Activated T-helper 1 cell treated with anti-CD3 and anti-CD28 coated beads, Interleukin-12 subunit alpha, Interleukin-12 subunit beta, Interleukin-2, Interleukin-4 antibody, amounts not matched to agents 30 ng/mL and 10 ng/mL and 1 ng/mL, durations not matched to agents 14 hours and 24 hours and 36 hours (primary cell): Measurements from ENCODE around the gene BORCS5. TPM values are rescaled to one million over a fixed set of nuclear protein-coding genes. Genes with fewer than 3 reads are reported as not detected.
"Not testable (repeated sequence)": the region's sequence is repeated elsewhere in the genome, so short reads cannot be mapped to it uniquely, and the experiment has no call there.

Experiments used
- DNase-seq: peaks from one replicate; pipeline ENCODE4 v3.0.0; 2021; ENCODE audit warnings: low spot score
- H3K27ac Mint-ChIP-seq: one replicate; pipeline ENCODE4 v1.8.0; 2021; ENCODE audit warnings: mild to moderate bottlenecking, mixed read lengths
- H3K27me3 Mint-ChIP-seq: one replicate; pipeline ENCODE4 v1.8.0; 2022; ENCODE audit warnings: mild to moderate bottlenecking, moderate library complexity, mixed read lengths; ENCODE audit not compliant: insufficient read depth
- H3K36me3 Mint-ChIP-seq: one replicate; pipeline ENCODE4 v1.8.0; 2021; ENCODE audit warnings: low read depth, mixed read lengths
- H3K4me1 Mint-ChIP-seq: one replicate; pipeline ENCODE4 v1.8.0; 2021; ENCODE audit warnings: low read depth, mixed read lengths
- H3K4me3 Mint-ChIP-seq: one replicate; pipeline ENCODE4 v1.8.0; 2021; ENCODE audit warnings: mild to moderate bottlenecking, moderate library complexity, mixed read lengths
- H3K9me3 Mint-ChIP-seq: one replicate; pipeline ENCODE4 v1.8.0; 2021; ENCODE audit warnings: mixed read lengths
- intact Hi-C: fragments of 100-400 bp; cut with micrococcal nuclease; formaldehyde crosslinking; loops from one replicate; pipeline ENCODE4 v1.15.1; 2024
- total RNA-seq: library from RNA; stranded (reverse); gene quantifications from 2 replicates; pipeline ENCODE4 v1.2.3, GENCODE V29; 2022

Gene BORCS5
- total RNA-seq, 1 donor from 2014 or later = 39.6 TPM

GRCh38 chr12:12404297-12404696, 47.4 kb downstream of the BORCS5 start:
- Mint-ChIP-seq H3K27me3 (no peaks in the 10 kb centered on the region), H3K27ac (no peak overlapping the region), H3K4me1 (peaks cover 52% of the 10 kb centered on the region), H3K4me3 (no peak overlapping the region), H3K9me3 (peaks cover 8% of the 10 kb centered on the region), H3K36me3 (peaks cover 36% of the 10 kb centered on the region)
- intact Hi-C loops = no loop called here
- DNase-seq = no peak

- H3K9me3 Mint-ChIP-seq = peaks cover 4% of the 10 kb centered on the region
- intact Hi-C loops = no loop called here
- H3K27me3 Mint-ChIP-seq = no peaks in the 10 kb centered on the region
- H3K36me3 Mint-ChIP-seq = peaks cover 36% of the 10 kb centered on the region
- no peak overlapping the region for H3K4me3 Mint-ChIP-seq
- H3K27ac Mint-ChIP-seq = no peak overlapping the region
- DNase-seq = no peak
- H3K4me1 Mint-ChIP-seq = peaks cover 39% of the 10 kb centered on the region
These were observed 49.0 kb downstream of the BORCS5 start for GRCh38 chr12:12405882-12406281.

GRCh38 chr12:12406762-12407161, 49.9 kb downstream of the BORCS5 start:
- intact Hi-C loops = no loop called here
- H3K27me3 Mint-ChIP-seq = no peaks in the 10 kb centered on the region
- H3K9me3 Mint-ChIP-seq = peaks cover 6% of the 10 kb centered on the region
- H3K27ac Mint-ChIP-seq = no peak overlapping the region
- H3K4me3 Mint-ChIP-seq = no peak overlapping the region
- H3K36me3 Mint-ChIP-seq = peaks cover 37% of the 10 kb centered on the region
- DNase-seq = no peak
- peaks cover 39% of the 10 kb centered on the region for H3K4me1 Mint-ChIP-seq

DNA sequence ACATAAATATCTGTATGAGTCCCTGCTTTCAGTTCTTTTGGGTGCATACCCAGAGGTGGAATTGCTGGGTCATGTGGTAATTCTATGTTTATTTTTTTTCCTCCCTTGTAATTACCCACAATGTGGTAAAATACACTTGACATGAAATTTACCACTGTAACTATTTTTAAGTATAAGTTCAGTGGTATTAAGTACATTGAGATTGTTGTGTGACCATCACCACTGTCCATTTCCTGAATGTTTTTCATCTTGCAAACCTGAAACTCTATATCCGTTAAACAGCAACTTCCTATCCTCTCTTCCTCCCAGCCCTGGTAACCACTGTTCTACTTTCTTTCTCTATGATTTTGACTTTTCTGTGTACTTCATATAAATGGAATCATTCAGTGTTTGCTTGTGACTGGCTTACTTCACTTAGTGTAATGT, 51.4 kb downstream of the BORCS5 start:
- intact Hi-C loops = loop anchor here (1.0 kb wide), 1 partner anchor 23 kb away; no protein-coding TSS in a partner anchor
- H3K27me3 Mint-ChIP-seq = no peaks in the 10 kb centered on the region
- peaks cover 6% of the 10 kb centered on the region for H3K9me3 Mint-ChIP-seq
- H3K36me3 Mint-ChIP-seq = peaks cover 33% of the 10 kb centered on the region
- peaks cover 26% of the 10 kb centered on the region for H3K4me1 Mint-ChIP-seq
- no peak for DNase-seq
- H3K4me3 Mint-ChIP-seq = no peak overlapping the region
- peak overlapping the region; percentile 77 for H3K27ac Mint-ChIP-seq

GRCh38 chr12:12409337-12409736, 52.5 kb downstream of the BORCS5 start:
- Mint-ChIP-seq H3K36me3 (peaks cover 26% of the 10 kb centered on the region), H3K27ac (peak overlapping the region; percentile 23), H3K4me1 (peaks cover 15% of the 10 kb centered on the region)
- intact Hi-C loops, H3K4me3 Mint-ChIP-seq, H3K9me3 Mint-ChIP-seq, DNase-seq, H3K27me3 Mint-ChIP-seq: not testable (repeated sequence)

GRCh38 chr12:12415886-12416285, 59.0 kb downstream of the BORCS5 start:
- H3K4me3 Mint-ChIP-seq = no peak overlapping the region
- H3K9me3 Mint-ChIP-seq = peaks cover 25% of the 10 kb centered on the region
- peak overlapping the region; percentile 26 for H3K27ac Mint-ChIP-seq
- H3K36me3 Mint-ChIP-seq = peaks cover 24% of the 10 kb centered on the region
- no peaks in the 10 kb centered on the region for H3K27me3 Mint-ChIP-seq
- intact Hi-C loops = no loop called here
- no peak for DNase-seq
- peaks cover 12% of the 10 kb centered on the region for H3K4me1 Mint-ChIP-seq

- H3K27ac Mint-ChIP-seq, H3K27me3 Mint-ChIP-seq, intact Hi-C loops, DNase-seq, H3K4me3 Mint-ChIP-seq: not testable (repeated sequence)
- Mint-ChIP-seq H3K36me3 (peaks cover 31% of the 10 kb centered on the region), H3K4me1 (peaks cover 15% of the 10 kb centered on the region), H3K9me3 (peaks cover 38% of the 10 kb centered on the region)
These were observed 62.3 kb downstream of the BORCS5 start for GRCh38 chr12:12419165-12419564.

DNA sequence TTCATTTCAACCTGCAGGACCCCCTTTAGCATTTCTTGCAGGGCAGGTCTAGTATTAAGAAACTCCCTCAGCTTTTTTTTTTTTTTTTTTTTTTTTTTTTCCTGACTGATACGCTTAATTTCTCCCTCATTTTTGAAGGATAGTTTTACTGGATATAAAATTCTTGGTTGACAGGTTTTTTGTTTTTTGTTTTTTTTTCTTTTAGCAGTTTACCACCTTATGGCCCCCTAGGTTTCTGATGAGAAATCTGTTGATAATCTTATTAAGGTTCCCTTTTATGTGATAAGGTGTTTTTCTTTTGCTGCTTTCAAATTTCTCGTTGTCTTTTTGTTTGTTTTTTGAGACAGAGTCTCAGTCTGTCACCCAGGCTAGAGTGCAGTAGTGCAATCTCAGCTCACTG, 66.5 kb downstream of the BORCS5 start:
- Mint-ChIP-seq H3K4me3 (no peak overlapping the region), H3K36me3 (peaks cover 39% of the 10 kb centered on the region), H3K27me3 (no peaks in the 10 kb centered on the region), H3K4me1 (peaks cover 30% of the 10 kb centered on the region), H3K9me3 (peaks cover 41% of the 10 kb centered on the region), H3K27ac (no peak overlapping the region)
- intact Hi-C loops = no loop called here
- DNase-seq = no peak

DNA sequence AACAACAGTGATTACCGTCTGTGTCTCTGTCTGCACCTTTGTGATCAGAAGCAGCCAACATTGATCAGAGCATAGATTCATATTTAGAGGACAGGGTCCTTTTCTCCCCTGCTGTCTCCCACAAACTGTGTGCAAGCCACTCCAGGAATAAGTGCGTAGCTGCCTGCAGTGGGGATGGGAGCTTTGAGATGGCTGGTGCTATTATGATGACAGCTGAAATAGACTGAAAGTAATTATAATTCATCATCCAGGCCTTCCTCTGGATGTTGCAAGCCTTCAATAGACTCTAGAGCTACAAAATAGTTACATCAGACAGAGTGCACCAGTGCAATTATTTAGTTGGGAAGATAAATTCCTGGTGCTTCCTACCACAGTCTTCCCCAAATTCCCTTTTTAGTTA, 68.1 kb downstream of the BORCS5 start:
- no peaks in the 10 kb centered on the region for H3K27me3 Mint-ChIP-seq
- no peak overlapping the region for H3K27ac Mint-ChIP-seq
- H3K36me3 Mint-ChIP-seq = peaks cover 32% of the 10 kb centered on the region
- no peak overlapping the region for H3K4me3 Mint-ChIP-seq
- peaks cover 44% of the 10 kb centered on the region for H3K4me1 Mint-ChIP-seq
- H3K9me3 Mint-ChIP-seq = peaks cover 33% of the 10 kb centered on the region
- no peak for DNase-seq
- intact Hi-C loops = loop anchor here (5.0 kb wide), 1 partner anchor 37 kb away; no protein-coding TSS in a partner anchor

- Mint-ChIP-seq H3K4me3 (no peak overlapping the region), H3K9me3 (peaks cover 30% of the 10 kb centered on the region), H3K4me1 (peaks cover 46% of the 10 kb centered on the region), H3K27me3 (no peaks in the 10 kb centered on the region), H3K36me3 (peaks cover 31% of the 10 kb centered on the region), H3K27ac (no peak overlapping the region)
- no peak for DNase-seq
- intact Hi-C loops = loop anchor here (5.0 kb wide), 1 partner anchor 37 kb away; no protein-coding TSS in a partner anchor
These were observed 68.7 kb downstream of the BORCS5 start for GRCh38 chr12:12425616-12426015.

DNA sequence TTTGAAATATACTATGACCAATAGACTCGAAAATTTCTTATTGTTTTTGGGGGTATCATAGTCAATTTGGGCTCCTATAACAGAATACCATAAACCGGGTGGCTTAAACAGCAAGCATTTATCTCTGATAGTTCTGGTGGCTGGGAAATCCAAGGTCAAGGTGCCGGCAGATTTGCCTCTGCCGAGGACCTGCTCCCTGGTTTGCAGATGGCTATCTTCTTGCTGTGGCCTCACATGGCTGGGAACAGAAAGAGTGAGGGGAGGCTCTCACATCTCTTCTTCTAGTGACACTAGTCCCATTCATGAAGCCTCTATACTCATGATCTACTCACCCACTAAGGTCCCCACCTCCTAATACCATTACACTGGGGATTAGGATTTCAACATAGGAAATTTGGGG, 70.7 kb downstream of the BORCS5 start:
- H3K36me3 Mint-ChIP-seq = peaks cover 19% of the 10 kb centered on the region
- intact Hi-C loops = loop anchor here (5.0 kb wide), 1 partner anchor 35 kb away; no protein-coding TSS in a partner anchor
- no peak overlapping the region for H3K4me3 Mint-ChIP-seq
- H3K4me1 Mint-ChIP-seq = peaks cover 52% of the 10 kb centered on the region
- no peak for DNase-seq
- H3K27me3 Mint-ChIP-seq = no peaks in the 10 kb centered on the region
- peaks cover 17% of the 10 kb centered on the region for H3K9me3 Mint-ChIP-seq
- H3K27ac Mint-ChIP-seq = peak overlapping the region; percentile 59

GRCh38 chr12:12428047-12428446, 71.2 kb downstream of the BORCS5 start:
- H3K4me1 Mint-ChIP-seq = peaks cover 52% of the 10 kb centered on the region
- H3K27ac Mint-ChIP-seq = no peak overlapping the region

DNA sequence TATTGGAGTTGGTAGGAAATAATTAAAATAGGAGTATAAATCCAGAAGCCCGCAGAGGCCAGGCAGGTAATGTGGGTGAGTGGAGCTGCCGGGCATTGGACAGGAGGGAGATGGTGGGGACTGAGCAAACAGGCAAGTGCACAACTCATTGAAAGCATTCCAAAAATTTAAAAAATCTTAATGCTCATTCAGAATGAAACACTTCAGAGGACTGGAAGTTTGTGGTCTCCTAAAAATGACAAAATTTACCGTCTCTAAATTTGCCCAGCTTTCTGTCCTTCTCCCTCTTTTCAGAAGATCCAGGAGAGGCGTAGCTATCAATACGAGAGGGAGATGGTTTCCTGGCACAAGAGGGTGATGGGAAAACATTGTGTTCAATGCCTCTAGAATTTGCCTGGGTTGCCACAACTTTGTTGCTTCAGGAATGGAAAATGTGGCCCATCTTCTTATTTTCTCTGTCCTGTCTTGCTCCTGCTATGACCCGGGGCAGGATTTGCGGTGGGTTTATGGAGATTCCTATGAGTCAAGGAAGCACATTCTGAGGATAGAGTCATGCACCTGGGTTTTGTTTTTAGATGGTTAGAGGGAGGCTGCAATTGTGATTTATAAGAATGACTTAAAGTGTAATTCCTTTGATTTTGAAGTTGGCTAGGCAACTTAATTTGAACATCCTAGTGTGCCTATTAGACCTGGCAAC, 72.2 kb downstream of the BORCS5 start:
- H3K9me3 Mint-ChIP-seq = peaks cover 8% of the 10 kb centered on the region
- peaks cover 58% of the 10 kb centered on the region for H3K4me1 Mint-ChIP-seq
- peak overlapping the region; percentile 79 for H3K27ac Mint-ChIP-seq
- H3K36me3 Mint-ChIP-seq = peaks cover 16% of the 10 kb centered on the region
- DNase-seq = no peak
- intact Hi-C loops = loop anchor here (1.0 to 5.0 kb wide), 2 partner anchors 33 to 45 kb away; no protein-coding TSS in a partner anchor
- H3K4me3 Mint-ChIP-seq = no peak overlapping the region
- H3K27me3 Mint-ChIP-seq = no peaks in the 10 kb centered on the region

More at GRCh38 chr12:12428047-12428446, 71.2 kb downstream of the BORCS5 start:
- Mint-ChIP-seq H3K9me3 (peaks cover 17% of the 10 kb centered on the region), H3K4me3 (no peak overlapping the region), H3K27me3 (no peaks in the 10 kb centered on the region), H3K36me3 (peaks cover 19% of the 10 kb centered on the region)
- no peak for DNase-seq
- intact Hi-C loops = loop anchor here (1.0 to 5.0 kb wide), 2 partner anchors 34 to 46 kb away; no protein-coding TSS in a partner anchor
